Naive B cell (primary cell): ENCODE data around the gene CCDC57. TPM values are rescaled to one million over a fixed set of nuclear protein-coding genes. Genes with fewer than 3 reads are reported as not detected.
A peak's percentile ranks its signal among the peaks of the same experiment; 100 is the strongest.

Experiments
- ATAC-seq, 2 donors: fragments of 150-1000 bp; cut with Tn5 transposase; 2 replicates each; pipeline ENCODE4 v1.10.0; 2021; ENCODE audit warnings: low read depth in 2 of 2, mild to moderate bottlenecking in 2 of 2, moderate library complexity in 2 of 2
- DNase-seq: peaks from one replicate; pipeline ENCODE4 v3.0.0; 2022
- H3K27ac Mint-ChIP-seq, 6 donors: one replicate each; pipeline ENCODE4 v1.8.0; 2020 to 2022; ENCODE audit warnings: mild to moderate bottlenecking in 6 of 6, mixed read lengths in 6 of 6, moderate library complexity in 5 of 6, inconsistent platforms in 2 of 6
- H3K27me3 Mint-ChIP-seq, 3 donors: one replicate each; pipeline ENCODE4 v1.8.0; 2021 to 2022; ENCODE audit warnings: mixed read lengths in 3 of 3, mild to moderate bottlenecking in 1 of 3
- H3K36me3 Mint-ChIP-seq, 2 donors: one replicate each; pipeline ENCODE4 v1.8.0; 2020 to 2022; ENCODE audit warnings: mixed read lengths in 2 of 2, inconsistent platforms in 1 of 2, mild to moderate bottlenecking in 1 of 2
- H3K4me1 Mint-ChIP-seq, 3 donors: one replicate each; pipeline ENCODE4 v1.8.0; 2020 to 2022; ENCODE audit warnings: mixed read lengths in 3 of 3, inconsistent platforms in 1 of 3, mild to moderate bottlenecking in 1 of 3, moderate library complexity in 1 of 3
- H3K4me3 Mint-ChIP-seq, 8 donors: one replicate each; pipeline ENCODE4 v1.8.0; 2020 to 2022; ENCODE audit warnings: mild to moderate bottlenecking in 8 of 8, mixed read lengths in 8 of 8, moderate library complexity in 8 of 8, inconsistent platforms in 2 of 8
- H3K9me3 Mint-ChIP-seq, 7 donors: one replicate each; pipeline ENCODE4 v1.8.0; 2020 to 2022; ENCODE audit warnings: mixed read lengths in 7 of 7, mild to moderate bottlenecking in 5 of 7, inconsistent platforms in 2 of 7, moderate library complexity in 1 of 7
- polyA plus RNA-seq, 6 donors: library from polyadenylated mRNA; unstranded; fragments of 300-500 nt; fragmentation: Illumina TruSeq; gene quantifications; one replicate each; pipeline ENCODE4 v1.2.3, GENCODE V29; 2021; ENCODE audit warnings: low read depth in 6 of 6

Gene CCDC57
- polyA plus RNA-seq, 6 donors from 2014 or later, result 15.9 to 31.8 (median 26.5) TPM

DNA sequence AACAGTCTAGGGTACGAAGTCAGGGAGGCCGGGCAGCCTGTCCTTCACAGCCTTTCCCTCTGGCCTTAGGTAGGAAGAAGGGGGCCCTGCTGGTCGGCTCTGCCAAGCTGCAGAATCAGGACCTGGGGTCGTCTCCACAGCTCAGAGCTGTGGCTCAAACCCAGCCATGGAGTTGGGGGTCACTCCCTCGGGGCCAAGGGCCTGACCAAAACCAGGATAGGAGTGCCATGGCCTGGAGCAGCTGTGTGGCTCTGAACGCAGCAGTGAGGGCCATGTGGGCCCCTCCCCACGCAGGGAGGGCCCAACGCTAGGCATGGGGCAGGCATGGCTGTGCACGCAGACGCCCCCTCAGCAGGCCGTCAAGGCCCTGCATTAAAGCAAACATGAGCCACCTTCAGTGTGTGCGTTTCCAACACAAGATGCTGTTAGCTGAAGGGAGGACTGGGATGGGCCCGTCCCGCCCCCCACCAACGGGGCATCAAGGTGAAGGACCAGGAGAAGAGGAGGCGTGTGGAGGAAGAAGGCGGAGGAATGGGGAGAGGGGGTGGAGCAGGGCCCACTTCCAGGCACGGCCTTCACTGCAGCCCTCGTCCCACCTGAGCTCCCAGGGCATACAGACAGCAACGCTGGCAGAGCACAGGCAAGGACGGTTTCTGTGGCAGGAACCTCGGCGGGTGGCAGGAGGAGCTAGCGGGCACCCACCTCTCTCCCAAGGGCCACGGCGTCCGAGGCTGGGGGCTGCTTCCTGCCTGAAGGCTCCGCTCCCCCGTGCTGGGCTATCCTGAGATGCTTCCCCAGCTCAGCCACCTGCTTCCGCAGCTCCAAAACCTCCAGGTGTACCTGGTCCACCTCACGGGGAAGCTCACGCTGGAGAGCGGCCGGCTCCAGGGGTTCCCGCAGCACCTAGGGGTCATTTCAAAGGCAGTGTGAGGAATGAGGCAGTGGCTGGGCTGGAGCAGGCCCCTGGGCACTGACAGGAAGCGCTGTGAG, 55.3 kb downstream of the CCDC57 start:
- Mint-ChIP-seq H3K36me3 (peaks cover 0 to 9% of the 10 kb centered on the region in 2 donors), H3K27me3 (no peaks in the 10 kb centered on the region), H3K27ac (no peak overlapping the region), H3K9me3 (no peaks in the 10 kb centered on the region), H3K4me3 (no peak overlapping the region), H3K4me1 (peaks cover 0 to 4% (median 3%) of the 10 kb centered on the region in 3 donors)
- DNase-seq (no peak), ATAC-seq (no peak)

- H3K27me3 Mint-ChIP-seq, result no peaks in the 10 kb centered on the region
- no peak overlapping the region for H3K4me3 Mint-ChIP-seq
- H3K36me3 Mint-ChIP-seq, result peaks cover 0 to 7% of the 10 kb centered on the region in 2 donors
- no peak for ATAC-seq
- H3K9me3 Mint-ChIP-seq, result no peaks in the 10 kb centered on the region
- H3K27ac Mint-ChIP-seq, result no peak overlapping the region
- DNase-seq, result no peak
- H3K4me1 Mint-ChIP-seq, result peaks cover 0 to 4% (median 3%) of the 10 kb centered on the region in 3 donors
Observed at GRCh38 chr17:82156284-82156925, 56.2 kb downstream of the CCDC57 start.

GRCh38 chr17:82155606-82156005, 57.0 kb downstream of the CCDC57 start:
- ATAC-seq, result no peak
- H3K27ac Mint-ChIP-seq, result no peak overlapping the region
- H3K9me3 Mint-ChIP-seq, result no peaks in the 10 kb centered on the region
- no peak overlapping the region for H3K4me3 Mint-ChIP-seq
- no peaks in the 10 kb centered on the region for H3K27me3 Mint-ChIP-seq
- H3K4me1 Mint-ChIP-seq, result peaks cover 0 to 4% (median 3%) of the 10 kb centered on the region in 3 donors
- peaks cover 0 to 5% of the 10 kb centered on the region in 2 donors for H3K36me3 Mint-ChIP-seq
- DNase-seq, result no peak

DNA sequence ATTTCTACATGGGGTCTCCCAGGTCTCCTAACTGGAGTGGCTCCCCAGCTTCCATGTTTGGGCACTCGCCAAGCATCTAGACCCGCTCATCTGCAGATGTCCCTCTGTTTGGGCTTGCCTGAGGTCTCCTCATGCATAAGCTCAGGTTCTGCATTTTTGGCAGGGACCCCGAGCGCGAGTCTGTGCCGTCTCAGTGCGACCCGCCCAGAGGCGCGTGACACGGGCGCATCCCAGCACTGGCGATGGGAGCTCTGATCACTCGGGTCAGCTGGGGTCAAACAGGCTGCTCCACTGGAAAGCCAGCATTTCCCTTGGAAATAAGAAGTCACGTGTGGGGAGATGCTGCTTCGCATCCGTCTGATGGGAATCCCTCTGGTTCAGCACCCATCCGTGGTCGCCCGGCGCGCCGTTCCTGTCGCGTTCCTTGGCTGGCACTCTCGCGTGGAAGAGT, 57.7 kb downstream of the CCDC57 start:
- Mint-ChIP-seq H3K4me3 (no peak overlapping the region), H3K9me3 (no peaks in the 10 kb centered on the region), H3K36me3 (peaks cover 0 to 3% of the 10 kb centered on the region in 2 donors), H3K4me1 (peaks cover 0 to 4% (median 3%) of the 10 kb centered on the region in 3 donors), H3K27me3 (no peaks in the 10 kb centered on the region), H3K27ac (peak overlapping the region in 2 of 6 donors; percentile 54 to 64)
- DNase-seq, result no peak
- ATAC-seq, result no peak

GRCh38 chr17:82153745-82154375, 58.8 kb downstream of the CCDC57 start:
- Mint-ChIP-seq H3K4me1 (peaks cover 0 to 4% (median 3%) of the 10 kb centered on the region in 3 donors), H3K36me3 (no peaks in the 10 kb centered on the region), H3K27me3 (no peaks in the 10 kb centered on the region), H3K4me3 (peak overlapping the region in 1 of 8 donors; percentile 12), H3K9me3 (no peaks in the 10 kb centered on the region), H3K27ac (no peak overlapping the region)
- DNase-seq (peak; percentile 77), ATAC-seq (peak; percentile 98)

DNA sequence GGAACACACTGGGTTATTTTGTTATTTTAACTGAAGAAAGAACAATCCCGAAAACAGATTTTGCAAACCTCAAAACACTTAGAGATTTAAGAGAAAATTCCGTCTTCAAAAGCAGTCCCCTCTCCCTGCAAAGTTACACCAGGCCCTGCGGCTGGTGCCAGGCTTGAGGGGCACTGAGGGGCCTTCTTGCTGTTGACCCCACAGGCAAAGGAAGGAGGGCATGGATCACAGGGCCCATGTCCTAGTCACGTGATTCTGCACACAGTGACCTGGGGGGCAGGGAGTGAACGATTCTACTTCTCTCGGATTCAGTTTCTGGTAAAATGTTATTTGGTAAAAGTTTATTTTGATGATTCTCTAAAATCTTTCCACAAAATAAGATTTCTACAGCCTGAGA, 59.3 kb downstream of the CCDC57 start:
- Mint-ChIP-seq H3K4me1 (peaks cover 0 to 4% (median 3%) of the 10 kb centered on the region in 3 donors), H3K36me3 (no peaks in the 10 kb centered on the region), H3K4me3 (no peak overlapping the region), H3K27ac (no peak overlapping the region), H3K27me3 (no peaks in the 10 kb centered on the region), H3K9me3 (no peaks in the 10 kb centered on the region)
- no peak for ATAC-seq
- DNase-seq, result no peak

DNA sequence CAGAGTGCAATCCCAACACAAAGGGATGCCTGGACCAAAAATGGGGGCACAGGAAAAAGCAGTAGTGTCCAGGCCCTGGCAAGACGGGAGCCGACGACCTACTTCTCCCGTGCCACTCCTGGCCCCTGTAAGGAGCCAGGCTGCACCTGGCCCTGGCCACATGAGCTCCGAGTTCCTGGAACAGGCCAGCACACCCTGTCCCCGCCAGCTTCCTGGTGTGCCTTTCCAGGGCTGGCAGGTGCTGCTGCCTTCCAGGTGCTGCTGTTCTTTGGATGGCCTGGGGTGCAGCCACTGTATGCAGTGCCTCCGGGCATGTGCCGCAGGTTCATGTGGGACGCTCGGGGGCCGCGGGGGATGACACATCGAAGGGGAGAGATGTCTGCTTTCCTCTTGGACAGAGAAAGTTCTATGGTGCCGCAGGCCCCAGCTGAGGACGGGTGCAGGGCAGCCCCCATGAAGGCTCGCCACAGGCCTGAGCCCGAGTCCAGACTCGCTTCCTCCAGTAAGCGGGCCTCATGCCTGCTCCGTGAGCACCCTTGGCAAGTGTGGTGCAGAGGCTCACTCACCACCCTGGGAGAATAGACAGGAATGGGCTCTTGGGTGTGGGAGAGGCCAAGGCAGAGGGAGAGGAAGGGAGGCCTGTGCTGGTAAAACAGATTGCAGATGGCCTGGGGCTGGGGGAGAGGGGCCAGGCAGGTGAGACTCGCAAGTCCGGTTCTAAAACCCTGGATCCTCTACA, 59.9 kb downstream of the CCDC57 start:
- DNase-seq, result no peak
- Mint-ChIP-seq H3K27ac (no peak overlapping the region), H3K4me3 (no peak overlapping the region), H3K36me3 (no peaks in the 10 kb centered on the region), H3K9me3 (no peaks in the 10 kb centered on the region), H3K27me3 (no peaks in the 10 kb centered on the region), H3K4me1 (peaks cover 0 to 4% (median 3%) of the 10 kb centered on the region in 3 donors)
- no peak for ATAC-seq

- no peak for ATAC-seq
- Mint-ChIP-seq H3K27ac (no peak overlapping the region), H3K9me3 (no peaks in the 10 kb centered on the region), H3K36me3 (peaks cover 0 to 5% of the 10 kb centered on the region in 2 donors), H3K4me3 (no peak overlapping the region), H3K4me1 (peaks cover 0 to 7% (median 3%) of the 10 kb centered on the region in 3 donors), H3K27me3 (no peaks in the 10 kb centered on the region)
- DNase-seq, result no peak
Observed at GRCh38 chr17:82152114-82152513, 60.5 kb downstream of the CCDC57 start.

- ATAC-seq, result no peak
- H3K4me3 Mint-ChIP-seq, result no peak overlapping the region
- peak overlapping the region in 1 of 6 donors; percentile 41 for H3K27ac Mint-ChIP-seq
- H3K9me3 Mint-ChIP-seq, result no peaks in the 10 kb centered on the region
- no peaks in the 10 kb centered on the region for H3K27me3 Mint-ChIP-seq
- peaks cover 0 to 10% of the 10 kb centered on the region in 2 donors for H3K36me3 Mint-ChIP-seq
- no peak for DNase-seq
- peaks cover 0 to 9% (median 3%) of the 10 kb centered on the region in 3 donors for H3K4me1 Mint-ChIP-seq
Observed at GRCh38 chr17:82151106-82151957, 61.3 kb downstream of the CCDC57 start.

DNA sequence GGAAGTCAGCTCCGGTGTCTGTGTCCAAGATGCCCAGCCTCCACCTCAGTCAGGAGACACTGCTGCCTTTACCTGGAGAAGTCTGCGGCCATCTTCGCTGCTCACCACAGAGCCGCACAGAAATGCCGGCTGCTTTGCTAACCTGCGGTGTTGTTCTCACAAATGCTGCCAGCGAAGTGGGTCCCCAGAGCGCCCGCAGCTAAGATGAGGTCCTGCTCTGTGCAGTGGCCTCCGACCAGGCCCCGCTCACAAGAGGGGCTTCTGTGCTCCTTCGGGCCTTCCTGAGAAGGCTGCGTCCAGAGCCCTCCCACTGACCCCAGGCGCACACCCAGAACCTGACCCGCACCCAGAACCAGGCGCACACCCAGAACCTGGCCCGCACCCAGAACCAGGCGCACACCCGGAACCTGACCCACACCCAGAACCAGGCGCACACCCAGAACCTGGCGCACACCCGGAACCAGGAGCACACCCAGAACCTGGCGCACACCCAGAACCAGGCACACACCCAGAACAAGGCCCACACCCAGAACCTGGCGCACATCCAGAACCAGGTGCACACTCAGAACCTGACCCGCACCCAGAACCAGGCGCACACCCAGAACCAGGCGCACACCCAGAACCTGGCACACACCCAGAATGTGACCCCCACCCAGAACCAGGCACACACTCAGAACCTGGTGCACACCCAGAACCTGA, 63.1 kb downstream of the CCDC57 start:
- DNase-seq (no peak), ATAC-seq (no peak)
- Mint-ChIP-seq H3K9me3 (no peaks in the 10 kb centered on the region), H3K27me3 (no peaks in the 10 kb centered on the region), H3K4me1 (peaks cover 0 to 9% (median 3%) of the 10 kb centered on the region in 3 donors), H3K27ac (no peak overlapping the region), H3K4me3 (no peak overlapping the region), H3K36me3 (peaks cover 0 to 10% of the 10 kb centered on the region in 2 donors)

DNA sequence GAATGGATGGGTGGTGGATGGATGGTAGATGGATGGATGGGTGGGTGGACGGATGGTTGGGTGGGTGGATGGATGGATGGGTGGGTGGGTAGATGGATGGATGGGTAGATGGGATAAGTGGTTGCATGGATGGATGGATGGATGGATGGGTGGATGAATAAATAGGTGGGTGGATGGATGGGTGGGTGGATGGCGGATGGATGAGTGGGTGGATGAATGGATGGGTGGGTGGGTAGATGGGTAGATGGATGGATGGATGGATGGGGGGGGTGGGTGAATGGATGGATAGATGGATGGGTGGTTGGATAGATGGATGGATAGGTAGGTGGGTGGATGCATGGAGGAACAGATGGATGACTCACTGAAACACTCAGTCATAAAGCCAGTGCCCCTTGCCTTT, 63.6 kb downstream of the CCDC57 start:
- no peak overlapping the region for H3K4me3 Mint-ChIP-seq
- no peaks in the 10 kb centered on the region for H3K9me3 Mint-ChIP-seq
- H3K27me3 Mint-ChIP-seq, result no peaks in the 10 kb centered on the region
- DNase-seq (no peak), ATAC-seq (no peak)
- H3K36me3 Mint-ChIP-seq, result peaks cover 0 to 10% of the 10 kb centered on the region in 2 donors
- H3K27ac Mint-ChIP-seq, result no peak overlapping the region
- H3K4me1 Mint-ChIP-seq, result peaks cover 0 to 9% (median 3%) of the 10 kb centered on the region in 3 donors

- Mint-ChIP-seq H3K27me3 (no peaks in the 10 kb centered on the region), H3K27ac (no peak overlapping the region), H3K36me3 (peaks cover 0 to 10% of the 10 kb centered on the region in 2 donors), H3K4me3 (no peak overlapping the region), H3K9me3 (no peaks in the 10 kb centered on the region), H3K4me1 (peaks cover 0 to 5% (median 0%) of the 10 kb centered on the region in 3 donors)
- no peak for ATAC-seq
- no peak for DNase-seq
Observed at GRCh38 chr17:82148011-82148410, 64.6 kb downstream of the CCDC57 start.
